NCI-H774 (cell line): ENCODE measurements around the gene PPARA.

Experiments
- DNase-seq: peaks from one replicate; lab custom pipeline; 2025; lab: John Stamatoyannopoulos, UW

The PPARA gene

DNA sequence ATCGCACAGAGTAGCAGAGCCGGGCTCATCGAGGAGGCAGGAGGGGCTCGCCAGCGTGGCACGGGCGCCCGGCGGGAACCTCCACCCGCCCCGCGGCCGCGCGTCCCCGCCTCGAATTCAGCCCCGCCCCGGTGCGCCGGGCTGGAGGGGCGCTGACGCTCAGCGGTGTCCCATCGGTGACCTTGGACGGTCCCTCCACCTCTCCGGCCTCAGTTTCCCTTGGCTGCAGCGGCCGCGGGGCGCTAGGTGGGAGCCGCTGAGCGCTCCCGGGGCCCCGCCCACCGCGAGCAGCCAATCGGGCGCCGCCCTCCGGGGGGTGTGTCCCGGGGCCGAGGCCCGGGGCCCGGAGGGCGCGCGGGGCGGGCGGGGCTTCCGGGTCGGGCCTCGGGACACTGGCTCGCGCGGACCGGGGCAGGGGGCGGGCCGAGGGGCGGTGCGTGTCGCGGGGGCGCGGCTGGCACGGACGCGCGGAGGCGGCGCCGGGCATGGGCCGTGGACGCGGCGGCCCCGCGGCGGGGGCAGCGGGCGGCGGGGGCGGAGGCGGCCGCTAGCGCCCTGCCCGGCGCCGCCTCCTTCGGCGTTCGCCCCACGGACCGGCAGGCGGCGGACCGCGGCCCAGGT, at the start of gene PPARA:
Gene PPARA (plus strand): TSS at position 493 of the 621 bp plus-strand sequence. CDS start 47,858 bp downstream, outside the sequence.
- DNase-seq, result peak; percentile 55

DNA sequence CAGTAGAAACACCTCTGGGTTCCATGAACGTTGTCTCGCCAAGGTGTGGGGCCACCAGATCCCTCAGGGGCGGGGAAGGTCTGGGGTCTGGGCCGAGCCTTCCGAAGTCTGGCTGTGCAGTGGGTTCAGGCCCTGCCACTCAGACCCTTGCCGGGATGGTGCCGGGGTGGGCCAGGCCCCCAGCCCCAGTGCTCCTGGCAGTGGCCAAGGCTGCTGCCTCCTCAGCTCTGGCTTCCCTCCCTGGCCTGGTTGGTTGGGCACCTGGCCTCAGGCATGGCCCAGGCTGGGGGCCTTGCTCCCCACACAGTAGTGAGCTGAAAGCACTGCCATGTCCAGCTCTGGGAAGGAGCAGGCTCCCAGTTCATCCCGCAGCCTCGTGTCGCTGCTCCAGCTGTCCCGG, 48.2 kb upstream of the PPARA start:
- DNase-seq, result no peak

DNA sequence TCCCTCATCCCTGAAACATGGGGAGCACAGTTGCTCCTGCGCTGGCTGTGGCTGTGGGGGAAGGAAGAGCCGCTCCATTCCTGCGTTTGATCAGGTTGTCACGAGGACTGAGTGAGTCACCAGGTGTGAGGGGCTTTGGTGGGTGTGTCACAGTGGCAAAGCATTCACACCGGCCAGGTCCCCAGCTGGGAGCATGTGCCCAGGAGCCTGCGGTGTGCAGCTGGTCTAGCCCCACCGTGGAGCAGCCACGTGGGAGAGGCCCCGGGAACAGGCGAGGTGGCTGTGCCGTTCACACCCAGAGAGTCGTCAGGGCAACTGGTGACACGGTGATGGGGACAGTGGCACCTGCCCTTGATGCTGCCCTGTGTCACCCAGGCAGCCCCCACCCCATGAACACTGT, 47.6 kb upstream of the PPARA start:
- no peak for DNase-seq

DNA sequence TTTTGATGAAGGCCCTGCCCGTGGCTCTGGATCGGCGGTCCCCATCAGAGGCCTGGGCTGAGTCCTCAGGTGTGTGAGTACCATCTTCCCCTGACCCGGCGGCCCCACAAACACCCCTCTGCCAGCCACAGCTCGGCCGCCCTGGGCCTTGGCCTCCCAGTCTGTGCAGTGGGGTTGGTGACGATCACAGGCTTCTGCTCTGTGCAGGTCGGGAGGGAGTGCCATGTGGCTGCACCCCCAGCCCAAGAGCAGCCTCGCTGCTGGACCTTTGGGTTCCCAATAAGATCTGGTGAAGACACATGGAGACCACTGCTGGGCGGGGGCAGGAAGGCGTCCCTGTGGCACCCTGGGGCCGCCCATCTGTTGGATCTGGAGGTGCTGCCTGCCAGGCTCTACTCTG, 47.1 kb upstream of the PPARA start:
- DNase-seq, result no peak

DNA sequence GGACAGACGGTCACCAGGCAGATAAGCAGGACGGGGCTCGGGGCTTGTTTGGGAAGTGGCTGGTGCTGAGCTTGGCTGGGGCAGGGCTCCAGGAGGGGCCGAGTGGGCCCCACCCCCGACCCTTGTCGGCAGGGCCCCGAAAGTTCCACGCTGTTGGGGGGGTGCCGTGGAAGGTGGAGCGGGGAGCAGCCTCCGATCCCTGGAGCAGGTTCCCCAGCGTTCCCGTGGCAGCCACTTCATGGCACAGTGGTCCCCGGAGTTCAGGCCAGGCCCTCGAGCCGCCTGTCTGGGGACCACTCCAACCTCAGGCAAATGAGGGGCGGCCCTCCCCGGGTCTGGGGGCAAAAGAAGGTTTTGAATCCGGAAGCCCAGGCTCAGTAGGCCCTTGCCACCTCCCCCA, 46.7 kb upstream of the PPARA start:
- no peak for DNase-seq

DNA sequence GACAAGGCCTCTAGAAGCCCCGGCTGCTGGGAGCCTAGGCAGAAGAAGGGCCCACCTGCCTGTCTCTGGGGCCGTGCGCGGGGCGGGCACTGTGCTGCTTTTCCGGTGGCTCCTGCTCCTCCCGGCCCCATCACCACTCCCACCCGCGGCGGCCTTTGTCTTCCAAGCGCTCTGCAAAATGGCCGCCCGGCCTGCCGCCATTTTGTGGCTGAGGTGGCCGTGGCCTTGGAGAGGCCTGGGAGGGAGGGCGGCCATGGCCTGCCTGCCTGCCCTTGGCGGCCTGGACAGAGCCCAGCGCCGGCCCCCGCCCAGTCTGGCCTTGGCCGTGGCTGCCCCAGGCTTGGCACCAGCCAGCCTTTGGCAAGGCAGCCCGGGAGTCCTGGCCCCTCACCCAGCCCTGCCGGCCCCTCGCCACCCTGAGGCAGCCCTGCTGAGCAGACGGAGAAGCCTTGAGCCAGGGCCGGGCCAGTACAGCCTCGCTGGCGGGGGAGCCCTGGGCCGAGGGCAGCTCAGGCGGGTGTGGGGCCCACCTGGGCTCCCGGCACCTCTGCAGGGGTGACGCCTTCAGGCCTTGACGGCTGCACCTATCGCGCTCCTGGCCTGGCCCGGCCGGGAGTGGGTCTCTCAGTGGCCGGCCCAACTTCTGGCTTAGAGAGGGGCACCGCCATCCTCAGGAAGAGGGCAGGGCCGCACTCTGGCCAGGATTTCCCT, 46.0 kb upstream of the PPARA start:
- DNase-seq, result no peak

DNA sequence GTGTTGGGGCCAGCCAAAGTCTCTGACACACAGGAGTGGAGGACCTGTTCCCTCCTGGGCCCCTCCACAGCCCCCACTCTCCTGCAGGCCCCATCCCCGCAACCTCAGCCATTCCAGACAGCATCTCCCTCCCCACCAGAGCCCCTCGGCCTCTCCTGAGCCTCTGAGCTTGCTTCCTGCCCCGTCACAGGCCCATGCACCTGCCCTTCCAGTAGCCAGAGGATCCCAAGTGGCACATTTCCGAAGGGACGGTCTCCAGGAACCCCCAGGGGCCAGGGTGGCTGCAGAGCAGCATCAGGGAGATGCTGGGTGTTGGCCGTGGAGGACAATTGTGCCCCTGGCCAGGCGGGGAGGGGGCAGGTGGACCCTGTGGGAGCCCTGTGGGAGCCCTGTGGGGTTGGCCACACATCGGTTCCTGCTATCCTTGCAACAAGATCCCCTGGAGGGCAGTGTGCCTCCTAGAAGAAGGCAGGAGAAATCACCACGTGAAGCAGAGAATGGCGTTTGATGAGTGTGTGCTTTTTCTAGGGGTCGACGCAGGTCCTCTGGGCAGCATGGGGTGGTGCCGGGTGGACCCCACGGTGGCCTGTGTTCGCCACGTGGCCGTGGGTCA, 45.3 kb upstream of the PPARA start:
- no peak for DNase-seq

DNA sequence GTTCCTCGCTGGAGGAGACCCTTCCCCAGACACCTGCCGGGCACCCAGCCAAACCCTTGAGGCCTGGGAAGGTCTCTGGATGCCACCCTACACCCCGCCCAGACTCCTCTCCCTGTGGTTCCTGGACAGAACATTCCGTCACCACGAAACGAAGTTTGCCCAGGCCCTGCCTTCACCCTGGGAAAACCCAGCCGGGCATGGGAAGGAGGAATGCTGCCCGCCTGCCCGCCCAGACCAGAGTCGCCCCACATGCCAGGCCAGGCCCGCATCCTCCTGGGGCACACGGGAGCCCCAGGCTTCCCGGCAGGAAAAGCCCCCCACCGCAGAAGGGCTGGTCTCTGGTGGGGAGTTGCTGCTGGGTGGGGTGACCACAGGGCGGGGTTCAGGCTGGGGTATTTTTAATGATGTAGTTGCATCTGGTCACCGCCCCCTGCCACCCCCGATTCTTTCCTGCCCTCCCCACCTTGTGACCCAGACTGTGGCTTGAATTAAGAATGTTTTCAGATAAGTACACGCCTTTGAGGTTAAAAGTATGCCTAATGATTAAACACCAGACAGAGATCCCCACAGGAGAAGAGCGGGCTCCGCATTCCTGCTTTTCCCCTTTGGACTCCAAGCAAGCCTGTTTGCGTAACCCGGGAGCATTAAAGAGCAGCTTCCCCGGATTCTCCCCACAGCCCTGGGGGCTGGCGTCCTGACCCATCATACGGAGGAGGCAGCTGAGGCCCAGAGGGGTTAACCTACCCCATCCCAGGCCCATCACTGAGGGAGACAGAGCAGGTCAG, 44.6 kb upstream of the PPARA start:
- DNase-seq, result no peak

DNA sequence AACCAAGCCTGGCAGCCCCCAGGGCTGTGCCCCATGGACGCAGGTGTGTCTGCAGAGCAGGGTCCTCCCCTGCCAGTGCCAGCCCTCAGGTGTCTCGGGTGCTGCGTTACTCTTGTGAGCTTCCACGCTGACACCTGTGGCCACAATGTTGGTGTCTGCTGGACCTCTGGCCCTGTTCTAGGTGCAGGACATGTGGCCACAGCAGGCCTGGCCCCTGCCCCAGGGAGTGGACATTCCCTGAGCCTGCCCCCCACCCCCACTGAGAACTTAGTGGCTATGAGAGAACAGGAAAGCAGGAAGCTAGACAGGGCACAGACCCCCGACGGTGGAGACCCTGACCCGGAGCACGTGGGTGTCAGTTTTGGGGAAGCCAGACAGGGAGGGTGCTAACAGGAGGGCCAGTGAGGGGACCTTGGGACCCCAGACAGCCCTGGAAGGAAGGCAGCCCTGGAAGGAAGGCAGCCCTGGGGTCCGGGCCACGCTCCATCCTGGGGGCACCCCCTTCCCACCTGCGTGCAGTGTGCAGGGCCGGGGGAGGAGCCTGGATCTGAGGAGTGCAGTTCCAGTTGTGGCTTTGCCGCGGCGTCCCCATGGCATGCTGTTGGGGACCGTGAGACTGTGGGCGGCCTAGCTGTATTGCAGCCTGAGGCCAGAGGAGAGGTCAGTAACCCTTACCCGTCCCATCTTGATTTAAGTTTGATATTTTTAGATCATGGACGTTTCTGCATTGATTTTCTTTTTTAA, 43.9 kb upstream of the PPARA start:
- DNase-seq, result no peak

DNA sequence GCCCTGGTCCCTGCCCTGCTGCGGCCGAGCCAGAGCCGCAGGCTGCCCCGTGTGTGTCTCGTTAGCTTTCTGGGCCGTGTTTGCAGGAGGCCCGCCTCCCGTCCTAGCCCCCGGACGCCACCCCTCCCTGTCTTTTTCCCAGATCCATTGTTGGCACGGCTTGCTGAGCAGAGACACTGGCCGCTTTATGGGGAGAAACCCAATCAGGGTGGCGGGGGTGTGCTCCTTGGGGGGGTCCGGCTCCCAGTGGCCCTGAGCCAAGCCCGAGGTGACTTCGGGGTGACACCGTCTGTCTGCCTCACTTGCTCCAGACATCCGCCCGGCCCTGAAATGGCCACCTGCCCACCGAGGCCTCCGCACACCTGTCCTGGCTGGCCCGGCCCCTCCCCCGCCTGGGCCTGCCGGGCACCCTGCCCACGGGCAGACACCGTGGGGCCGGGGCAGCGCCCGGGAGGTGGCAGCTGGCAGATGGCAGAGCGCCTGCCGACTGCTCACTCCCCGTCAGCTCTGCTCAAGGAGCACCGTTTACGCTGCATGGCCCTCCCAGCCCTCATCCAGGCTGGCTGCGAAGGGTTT, 43.1 kb upstream of the PPARA start:
- peak; percentile 59 for DNase-seq

DNA sequence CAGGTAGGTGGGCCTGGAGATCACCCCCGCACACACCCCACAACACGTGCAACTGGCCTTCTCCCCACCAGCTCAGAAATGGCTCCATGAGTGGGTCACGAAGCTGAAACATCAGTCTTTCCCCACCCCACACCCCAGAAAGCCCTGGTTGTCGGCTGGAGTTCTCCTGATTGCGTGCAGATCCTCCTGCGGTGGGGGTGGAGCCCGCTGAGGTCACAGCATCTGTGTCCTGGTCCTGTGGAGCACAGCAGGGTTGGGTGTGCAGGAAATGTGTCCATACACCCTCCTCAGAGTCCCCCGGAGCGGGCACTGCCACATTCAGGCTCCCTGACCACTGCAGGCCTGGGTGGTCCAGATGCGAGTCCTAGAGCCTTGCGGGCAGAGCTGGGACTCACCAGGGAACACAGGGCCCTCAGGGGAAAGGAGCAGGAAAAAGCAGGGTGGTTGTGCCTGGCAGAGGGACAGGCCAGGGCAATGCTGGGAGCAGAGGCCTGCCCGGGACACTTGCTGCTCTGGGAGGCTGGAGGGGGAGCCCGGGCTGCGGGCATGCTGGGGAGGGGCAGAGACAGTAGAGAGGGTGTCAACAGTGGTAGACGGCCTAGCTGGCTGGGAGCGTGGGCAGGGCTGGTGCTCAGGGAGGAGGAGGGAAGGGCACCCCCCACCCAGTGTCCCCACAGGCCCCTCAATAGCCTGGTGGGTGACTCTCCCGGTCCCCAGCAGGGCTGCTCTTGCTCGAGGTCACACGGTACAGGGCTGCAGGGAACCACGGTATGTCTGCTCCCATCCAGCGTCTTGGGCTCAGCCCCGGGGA, 42.4 kb upstream of the PPARA start:
- no peak for DNase-seq

DNA sequence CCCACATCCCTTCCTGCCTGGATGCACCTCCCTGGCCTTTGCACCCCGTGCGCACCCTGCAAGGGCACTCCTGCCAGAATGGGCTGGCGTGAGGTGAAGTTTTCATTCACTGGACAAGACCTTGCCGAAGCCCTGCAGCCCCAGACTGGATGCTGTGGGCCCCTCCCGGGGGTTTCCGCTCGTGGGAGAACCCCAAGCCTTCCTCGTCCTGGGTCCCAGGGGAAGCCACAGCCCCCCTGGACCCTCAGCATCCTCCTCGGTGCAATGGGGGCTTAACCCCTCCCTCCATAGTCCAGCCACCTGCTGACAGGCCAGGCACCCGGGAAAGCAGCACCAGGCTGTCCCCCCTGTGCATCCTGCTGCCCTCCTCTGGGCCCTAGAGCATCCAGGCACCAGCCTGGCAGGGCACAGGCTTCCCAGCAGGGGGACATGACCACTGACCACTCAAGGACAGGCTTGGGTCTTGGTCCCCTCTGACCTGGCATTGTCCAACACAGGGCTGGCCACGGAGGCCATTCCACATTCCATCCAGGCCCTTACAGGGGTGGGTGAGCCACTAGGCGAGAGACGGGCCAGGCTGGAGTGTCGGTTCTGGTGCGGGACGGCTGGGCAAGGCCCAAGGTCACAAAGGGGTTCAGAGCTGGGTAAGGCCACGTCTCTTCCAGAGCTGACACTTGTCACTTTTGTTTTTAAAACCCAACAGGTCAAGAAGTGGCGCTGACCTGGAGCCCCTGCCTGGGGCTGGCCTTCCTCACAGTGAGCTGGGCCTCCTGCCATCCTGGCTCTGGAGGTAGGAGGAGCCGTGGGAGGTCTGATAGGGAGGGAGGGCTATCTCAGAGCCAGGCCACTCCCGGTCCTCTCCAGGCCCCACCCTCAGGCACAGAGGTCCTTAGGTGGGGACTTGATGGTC, 41.5 kb upstream of the PPARA start:
- no peak for DNase-seq

DNA sequence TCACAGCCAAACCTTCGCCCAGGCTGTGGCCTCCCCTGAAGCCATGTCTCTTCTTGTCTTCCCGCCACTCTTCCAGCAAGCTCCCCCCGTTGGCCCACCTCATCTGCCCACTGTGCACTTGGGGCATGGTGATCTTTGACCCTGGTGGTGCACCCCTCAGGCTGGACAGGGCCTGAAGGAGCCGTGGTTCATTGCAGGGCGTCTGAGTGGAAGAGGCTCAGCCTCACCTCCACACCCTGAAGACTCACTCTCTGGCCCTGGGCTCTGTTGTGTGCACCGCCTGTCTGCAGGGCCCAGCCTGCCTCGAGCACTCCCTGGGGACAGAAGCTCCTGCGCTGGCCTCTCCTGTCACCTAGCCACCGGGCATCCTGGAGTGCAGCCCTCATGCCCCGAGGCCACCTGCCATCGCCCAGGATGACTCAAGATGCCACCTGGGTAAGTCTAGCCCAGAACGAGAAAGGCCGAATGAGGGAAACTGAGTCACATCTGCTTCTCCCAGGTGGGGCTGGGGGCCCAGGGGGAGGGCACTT, 40.8 kb upstream of the PPARA start:
- no peak for DNase-seq

DNA sequence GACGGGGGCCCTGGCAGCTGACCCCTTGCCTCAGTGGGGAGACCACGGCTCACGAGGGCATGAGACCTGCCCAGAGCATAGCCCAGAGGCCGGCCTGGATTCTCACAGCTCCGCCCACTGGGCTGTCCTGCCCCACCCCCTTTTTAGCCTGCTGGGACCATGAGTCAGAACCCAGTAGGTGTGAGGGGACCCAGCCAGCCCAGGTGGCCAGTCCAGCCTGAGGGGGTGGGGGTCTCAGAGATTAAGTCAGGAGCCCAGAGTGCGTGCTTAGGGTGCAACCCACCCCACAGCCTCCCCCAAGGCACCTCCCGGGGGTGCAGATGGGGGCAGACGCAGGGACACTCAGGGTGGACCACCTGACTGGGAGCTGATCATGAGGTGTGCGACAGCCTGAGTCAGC, 40.1 kb upstream of the PPARA start:
- DNase-seq, result no peak

DNA sequence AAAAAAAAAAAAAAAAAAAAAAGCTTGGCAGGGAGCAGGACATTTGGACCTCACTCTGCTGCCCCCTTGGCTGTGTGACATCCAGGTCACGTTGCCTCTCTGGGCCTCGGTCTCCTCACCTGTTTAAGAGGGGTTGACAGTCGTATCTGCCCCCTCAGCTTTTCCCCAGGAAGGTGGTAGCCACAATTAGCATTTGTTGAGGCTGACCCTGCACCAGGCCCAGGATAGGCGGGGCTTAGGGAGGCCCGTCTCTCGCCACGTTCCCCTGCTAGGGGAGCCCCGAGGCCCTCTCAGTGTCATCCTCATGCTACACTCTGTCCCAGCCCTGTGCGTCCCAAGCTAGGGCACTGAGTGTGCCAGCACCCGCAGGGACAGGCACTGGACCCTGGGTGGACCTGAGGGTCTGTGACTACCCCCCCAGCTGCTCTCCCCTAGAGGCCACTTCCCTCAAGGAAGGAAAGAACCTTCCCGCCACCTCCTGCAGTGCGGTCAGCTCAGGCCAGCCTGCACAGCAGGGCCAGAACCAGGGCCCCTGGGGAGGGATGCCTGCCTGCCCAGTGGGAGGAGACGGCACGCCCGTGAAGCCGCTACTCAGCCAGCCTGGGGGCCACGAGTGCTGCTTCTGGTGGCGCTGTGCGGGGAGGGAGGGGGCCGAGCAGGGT, 38.5 kb upstream of the PPARA start:
- no peak for DNase-seq

DNA sequence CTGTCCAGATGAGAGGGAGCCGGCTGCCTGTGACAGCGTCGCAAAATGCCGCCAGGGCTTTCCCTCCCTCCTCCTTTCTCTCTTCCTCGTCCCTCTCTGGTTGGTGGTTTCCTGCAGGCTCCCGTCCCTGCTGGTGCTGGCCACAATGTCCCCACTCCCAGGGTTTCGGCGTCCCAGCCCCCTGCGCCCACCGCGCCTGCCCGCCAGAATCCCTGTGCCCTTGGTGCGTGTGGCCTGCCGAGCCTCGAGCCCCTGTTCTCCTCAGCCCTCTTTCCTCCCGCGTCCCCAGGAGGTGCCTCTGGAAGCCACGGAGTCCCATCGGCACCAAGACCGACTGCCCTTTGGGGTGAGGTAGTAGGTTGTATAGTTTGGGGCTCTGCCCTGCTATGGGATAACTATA, 37.9 kb upstream of the PPARA start:
- DNase-seq, result no peak

DNA sequence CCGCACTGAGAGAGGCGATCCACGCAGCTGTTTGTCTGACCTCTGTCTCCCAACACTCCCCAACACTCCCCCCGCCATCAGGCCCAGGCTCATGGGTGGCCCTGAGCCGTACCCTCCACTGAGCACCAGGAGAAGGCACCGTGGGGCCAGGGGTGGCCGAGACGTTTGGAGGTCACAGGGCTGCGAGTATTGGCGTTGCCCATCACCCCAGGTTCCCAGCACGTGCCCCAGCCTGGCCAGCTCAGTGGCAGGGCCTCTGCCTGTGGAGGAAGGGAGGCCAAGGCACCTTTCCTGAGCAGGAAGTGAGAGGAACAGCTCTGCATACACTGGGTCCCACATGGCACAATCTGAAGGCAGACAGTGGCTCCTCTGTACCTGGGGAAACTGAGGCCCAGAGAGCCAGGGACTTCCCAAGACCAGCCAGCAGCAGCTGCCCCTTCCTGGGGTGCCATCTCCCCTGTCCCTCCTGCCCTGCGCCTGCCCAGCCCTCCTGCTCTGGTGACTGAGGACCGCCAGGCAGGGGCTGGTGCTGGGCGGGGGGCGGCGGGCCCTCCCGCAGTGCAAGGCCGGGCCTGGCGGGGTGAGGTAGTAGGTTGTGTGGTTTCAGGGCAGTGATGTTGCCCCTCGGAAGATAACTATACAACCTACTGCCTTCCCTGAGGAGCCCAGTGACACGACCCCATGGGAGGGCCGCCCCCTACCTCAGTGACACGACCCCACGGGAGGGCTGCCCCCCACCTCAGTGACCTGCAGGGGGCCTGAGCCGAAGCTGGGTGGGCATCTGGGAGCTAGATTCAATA, 37.0 kb upstream of the PPARA start:
- DNase-seq, result no peak

DNA sequence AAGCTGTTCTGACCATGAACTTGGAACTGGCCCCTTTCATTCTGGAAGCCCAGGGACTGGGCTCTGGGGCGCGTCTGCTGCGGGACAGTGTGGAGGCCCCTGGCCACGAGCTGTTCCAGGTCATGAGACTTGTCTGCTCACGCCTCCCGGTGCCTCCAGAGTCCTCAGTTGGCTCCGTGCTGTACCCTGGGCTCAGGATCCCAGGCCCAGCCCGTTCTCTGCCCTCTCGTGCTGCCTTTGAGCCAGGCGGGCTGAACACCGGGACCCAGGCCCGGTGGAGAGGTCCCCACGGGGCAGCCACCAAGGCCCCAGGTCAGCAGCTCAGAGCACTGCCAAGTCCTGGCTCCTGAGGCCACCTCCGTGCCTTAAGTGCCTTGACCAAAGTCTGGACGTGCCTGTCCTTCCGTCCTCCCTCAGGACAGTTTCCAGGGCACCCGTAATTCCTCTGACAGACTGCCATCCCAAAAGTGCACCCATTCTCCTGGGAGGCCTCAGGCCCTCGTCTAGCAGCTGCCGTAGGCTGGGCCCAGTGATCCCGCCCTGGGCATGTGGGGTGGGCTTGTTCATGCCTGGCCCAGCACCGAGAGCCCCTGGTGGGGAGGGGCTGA, 36.3 kb upstream of the PPARA start:
- no peak for DNase-seq
